SK-N-SH (cell line): Measurements from ENCODE around the gene PTPRJ.

Experiments
- CHD2 ChIP-seq: fragments of 150-350 bp; IDR thresholded peaks from 2 replicates; pipeline ENCODE4 v1.6.1; 2018; ENCODE audit warnings: low read length; ENCODE audit not compliant: partially characterized antibody
- EP300 ChIP-seq, 2 experiments: IDR thresholded peaks; 2 replicates each; pipeline versions ENCODE4 v1.4.0 to v1.6.1; 2012; ENCODE audit warnings: borderline replicate concordance in 1 of 2, low read depth in 1 of 2, low read length in 1 of 2
- EZH2phosphoT487 ChIP-seq: fragments of 200-600 bp; sonication (generic); IDR thresholded peaks from 2 replicates; pipeline ENCODE4 v1.6.1; 2017; ENCODE audit warnings: low read depth, mixed run types, mild to moderate bottlenecking, antibody characterized with exemption, moderate library complexity, borderline replicate concordance
- FOXM1 ChIP-seq: IDR thresholded peaks from 2 replicates; pipeline ENCODE4 v1.4.0; 2012; ENCODE audit warnings: low read depth, mild to moderate bottlenecking
- RAD21 ChIP-seq: IDR thresholded peaks from 2 replicates; pipeline ENCODE4 v1.6.1; 2012; ENCODE audit warnings: mild to moderate bottlenecking, low read length
- TF ChIP-seq, protein P1 (sequence below): fragments of 200-600 bp; sonication (generic); IDR thresholded peaks from 2 replicates; pipeline ENCODE4 v1.6.1; 2017; ENCODE audit warnings: antibody characterized with exemption, mild to moderate bottlenecking, moderate library complexity
- TF ChIP-seq, protein P2 (sequence below): IDR thresholded peaks from 2 replicates; pipeline ENCODE4 v1.6.1; 2012; ENCODE audit warnings: mild to moderate bottlenecking, low read depth, low read length, moderate library complexity

DNA sequence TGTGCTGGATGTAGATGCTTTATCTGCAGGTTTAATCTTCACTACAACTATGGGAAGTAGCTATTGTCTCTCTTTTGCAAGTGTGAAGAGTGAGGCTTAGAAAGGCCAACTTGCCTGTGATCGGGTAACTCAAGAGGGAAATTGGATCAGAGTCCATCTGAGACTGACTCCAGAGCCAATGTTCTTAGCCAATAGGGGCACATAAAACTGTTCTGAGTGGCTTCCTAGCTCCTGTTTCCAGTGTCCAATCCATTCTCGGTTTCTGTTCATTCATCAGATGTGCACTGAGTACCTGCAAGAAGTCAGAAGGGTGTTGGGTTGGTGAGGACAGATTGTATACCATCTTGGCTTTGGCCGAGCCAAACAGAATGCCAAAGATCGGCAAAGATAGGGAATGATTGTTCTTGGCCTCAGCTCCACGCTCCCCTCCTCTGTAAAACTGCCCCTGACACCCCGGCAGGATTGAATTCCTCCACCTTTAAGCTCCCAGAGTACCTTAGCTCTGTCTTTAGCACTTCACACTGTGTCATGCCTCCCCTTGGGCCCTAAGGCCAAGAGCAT is 100.0 kb downstream of the PTPRJ start:
- TF ChIP-seq CHD2 (no peak), RAD21 (no peak), EZH2phosphoT487 (no peak), EP300 (IDR thresholded peaks at IDR 0.05; ENCODE audit: borderline replicate concordance in 1 of 2, low read depth in 1 of 2, low read length in 1 of 2) (no peak), FOXM1 (no peak)
- TF ChIP-seq, protein P1, sequence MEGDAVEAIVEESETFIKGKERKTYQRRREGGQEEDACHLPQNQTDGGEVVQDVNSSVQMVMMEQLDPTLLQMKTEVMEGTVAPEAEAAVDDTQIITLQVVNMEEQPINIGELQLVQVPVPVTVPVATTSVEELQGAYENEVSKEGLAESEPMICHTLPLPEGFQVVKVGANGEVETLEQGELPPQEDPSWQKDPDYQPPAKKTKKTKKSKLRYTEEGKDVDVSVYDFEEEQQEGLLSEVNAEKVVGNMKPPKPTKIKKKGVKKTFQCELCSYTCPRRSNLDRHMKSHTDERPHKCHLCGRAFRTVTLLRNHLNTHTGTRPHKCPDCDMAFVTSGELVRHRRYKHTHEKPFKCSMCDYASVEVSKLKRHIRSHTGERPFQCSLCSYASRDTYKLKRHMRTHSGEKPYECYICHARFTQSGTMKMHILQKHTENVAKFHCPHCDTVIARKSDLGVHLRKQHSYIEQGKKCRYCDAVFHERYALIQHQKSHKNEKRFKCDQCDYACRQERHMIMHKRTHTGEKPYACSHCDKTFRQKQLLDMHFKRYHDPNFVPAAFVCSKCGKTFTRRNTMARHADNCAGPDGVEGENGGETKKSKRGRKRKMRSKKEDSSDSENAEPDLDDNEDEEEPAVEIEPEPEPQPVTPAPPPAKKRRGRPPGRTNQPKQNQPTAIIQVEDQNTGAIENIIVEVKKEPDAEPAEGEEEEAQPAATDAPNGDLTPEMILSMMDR, result no peak
- TF ChIP-seq, protein P2, sequence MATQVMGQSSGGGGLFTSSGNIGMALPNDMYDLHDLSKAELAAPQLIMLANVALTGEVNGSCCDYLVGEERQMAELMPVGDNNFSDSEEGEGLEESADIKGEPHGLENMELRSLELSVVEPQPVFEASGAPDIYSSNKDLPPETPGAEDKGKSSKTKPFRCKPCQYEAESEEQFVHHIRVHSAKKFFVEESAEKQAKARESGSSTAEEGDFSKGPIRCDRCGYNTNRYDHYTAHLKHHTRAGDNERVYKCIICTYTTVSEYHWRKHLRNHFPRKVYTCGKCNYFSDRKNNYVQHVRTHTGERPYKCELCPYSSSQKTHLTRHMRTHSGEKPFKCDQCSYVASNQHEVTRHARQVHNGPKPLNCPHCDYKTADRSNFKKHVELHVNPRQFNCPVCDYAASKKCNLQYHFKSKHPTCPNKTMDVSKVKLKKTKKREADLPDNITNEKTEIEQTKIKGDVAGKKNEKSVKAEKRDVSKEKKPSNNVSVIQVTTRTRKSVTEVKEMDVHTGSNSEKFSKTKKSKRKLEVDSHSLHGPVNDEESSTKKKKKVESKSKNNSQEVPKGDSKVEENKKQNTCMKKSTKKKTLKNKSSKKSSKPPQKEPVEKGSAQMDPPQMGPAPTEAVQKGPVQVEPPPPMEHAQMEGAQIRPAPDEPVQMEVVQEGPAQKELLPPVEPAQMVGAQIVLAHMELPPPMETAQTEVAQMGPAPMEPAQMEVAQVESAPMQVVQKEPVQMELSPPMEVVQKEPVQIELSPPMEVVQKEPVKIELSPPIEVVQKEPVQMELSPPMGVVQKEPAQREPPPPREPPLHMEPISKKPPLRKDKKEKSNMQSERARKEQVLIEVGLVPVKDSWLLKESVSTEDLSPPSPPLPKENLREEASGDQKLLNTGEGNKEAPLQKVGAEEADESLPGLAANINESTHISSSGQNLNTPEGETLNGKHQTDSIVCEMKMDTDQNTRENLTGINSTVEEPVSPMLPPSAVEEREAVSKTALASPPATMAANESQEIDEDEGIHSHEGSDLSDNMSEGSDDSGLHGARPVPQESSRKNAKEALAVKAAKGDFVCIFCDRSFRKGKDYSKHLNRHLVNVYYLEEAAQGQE, result no peak
